ENCODE results near the gene DAAM2. TPM values are rescaled to one million over a fixed set of nuclear protein-coding genes. Genes with fewer than 3 reads are reported as not detected.

DAAM2 gene
- polyA plus RNA-seq, 1 donor (not counting 4 experiments of a cell fraction or from before 2014, with no cell fraction given) = not detected

GRCh38 chr6:39859025-39859424 lies 66.8 kb downstream of the DAAM2 start:
- TF ChIP-seq EZH2 (IDR thresholded peaks at IDR 0.05; ENCODE audit: low read length) (no peak), CTCF (optimal IDR thresholded peaks at IDR 0.05 in 1 of 3, IDR thresholded peaks at IDR 0.05 in 1 of 3, conservative IDR thresholded peaks at IDR 0.05 in 1 of 3; ENCODE audit: extremely low read depth in 1 of 3, insufficient read depth in 2 of 3, low read length in 3 of 3) (no peak)
- no peaks in the 10 kb centered on the region for H3K36me3 ChIP-seq (ENCODE audit: control insufficient read depth in 2 of 2, extremely low read depth in 1 of 2, insufficient read depth in 2 of 2, low read length in 2 of 2)

GRCh38 chr6:39861663-39862062 lies 69.5 kb downstream of the DAAM2 start:
- H4K20me1 ChIP-seq (ENCODE audit: control insufficient read depth, extremely low read depth, insufficient read depth, low read length) = no peaks in the 10 kb centered on the region
- no peak for FAIRE-seq

More at GRCh38 chr6:39859025-39859424, 66.8 kb downstream of the DAAM2 start:
- Histone ChIP-seq H3K79me2 (ENCODE audit: control insufficient read depth, insufficient read depth, low read length) (no peaks in the 10 kb centered on the region), H3K9me3 (ENCODE audit: control insufficient read depth, low read depth, low read length) (no peaks in the 10 kb centered on the region), H3K27ac (ENCODE audit: control insufficient read depth, insufficient read depth, low read length) (no peak overlapping the region), H3K9me1 (ENCODE audit: control insufficient read depth, extremely low read depth, insufficient read depth, low read length) (no peaks in the 10 kb centered on the region), H3K9ac (ENCODE audit: control insufficient read depth, extremely low read depth, insufficient read depth, low read length) (no peak overlapping the region), H3K4me3 (ENCODE audit: control insufficient read depth in 2 of 3, extremely low read depth in 1 of 3, insufficient read depth in 2 of 3, low read depth in 1 of 3, low read length in 3 of 3) (no peak overlapping the region), H2AFZ (ENCODE audit: control insufficient read depth, low read length) (no peak overlapping the region), H3K4me2 (ENCODE audit: control insufficient read depth, extremely low read depth, insufficient read depth, low read depth, low read length) (no peak overlapping the region), H4K20me1 (ENCODE audit: control insufficient read depth, extremely low read depth, insufficient read depth, low read length) (no peaks in the 10 kb centered on the region), H3K27me3 (ENCODE audit: control insufficient read depth, extremely low read depth, insufficient read depth, low read length) (no peaks in the 10 kb centered on the region), H3K4me1 (ENCODE audit: control insufficient read depth, extremely low read depth, insufficient read depth, low read length) (no peaks in the 10 kb centered on the region)
- no peak for FAIRE-seq
- dilution Hi-C loops (cut with MboI; ENCODE audit: extremely low pct_ligation_motif_present, low sequenced_read_pairs) = no loop called here
- DNase-seq (ENCODE audit: low read depth, low spot score) = no peak

More at GRCh38 chr6:39861663-39862062, 69.5 kb downstream of the DAAM2 start:
- Histone ChIP-seq H3K27me3 (ENCODE audit: control insufficient read depth, extremely low read depth, insufficient read depth, low read length) (no peaks in the 10 kb centered on the region), H3K9ac (ENCODE audit: control insufficient read depth, extremely low read depth, insufficient read depth, low read length) (no peak overlapping the region), H3K4me2 (ENCODE audit: control insufficient read depth, extremely low read depth, insufficient read depth, low read depth, low read length) (no peak overlapping the region), H2AFZ (ENCODE audit: control insufficient read depth, low read length) (no peak overlapping the region), H3K27ac (ENCODE audit: control insufficient read depth, insufficient read depth, low read length) (no peak overlapping the region), H3K4me1 (ENCODE audit: control insufficient read depth, extremely low read depth, insufficient read depth, low read length) (no peaks in the 10 kb centered on the region), H3K79me2 (ENCODE audit: control insufficient read depth, insufficient read depth, low read length) (no peaks in the 10 kb centered on the region), H3K36me3 (ENCODE audit: control insufficient read depth in 2 of 2, extremely low read depth in 1 of 2, insufficient read depth in 2 of 2, low read length in 2 of 2) (no peaks in the 10 kb centered on the region), H3K9me3 (ENCODE audit: control insufficient read depth, low read depth, low read length) (no peaks in the 10 kb centered on the region), H3K9me1 (ENCODE audit: control insufficient read depth, extremely low read depth, insufficient read depth, low read length) (no peaks in the 10 kb centered on the region), H3K4me3 (ENCODE audit: control insufficient read depth in 2 of 3, extremely low read depth in 1 of 3, insufficient read depth in 2 of 3, low read depth in 1 of 3, low read length in 3 of 3) (no peak overlapping the region)
- TF ChIP-seq EZH2 (IDR thresholded peaks at IDR 0.05; ENCODE audit: low read length) (no peak), CTCF (optimal IDR thresholded peaks at IDR 0.05 in 1 of 3, IDR thresholded peaks at IDR 0.05 in 1 of 3, conservative IDR thresholded peaks at IDR 0.05 in 1 of 3; ENCODE audit: extremely low read depth in 1 of 3, insufficient read depth in 2 of 3, low read length in 3 of 3) (no peak)
- dilution Hi-C loops (cut with MboI; ENCODE audit: extremely low pct_ligation_motif_present, low sequenced_read_pairs) = no loop called here
- no peak for DNase-seq (ENCODE audit: low read depth, low spot score)
